ENCODE measurements around the gene GEMIN5.

DNA sequence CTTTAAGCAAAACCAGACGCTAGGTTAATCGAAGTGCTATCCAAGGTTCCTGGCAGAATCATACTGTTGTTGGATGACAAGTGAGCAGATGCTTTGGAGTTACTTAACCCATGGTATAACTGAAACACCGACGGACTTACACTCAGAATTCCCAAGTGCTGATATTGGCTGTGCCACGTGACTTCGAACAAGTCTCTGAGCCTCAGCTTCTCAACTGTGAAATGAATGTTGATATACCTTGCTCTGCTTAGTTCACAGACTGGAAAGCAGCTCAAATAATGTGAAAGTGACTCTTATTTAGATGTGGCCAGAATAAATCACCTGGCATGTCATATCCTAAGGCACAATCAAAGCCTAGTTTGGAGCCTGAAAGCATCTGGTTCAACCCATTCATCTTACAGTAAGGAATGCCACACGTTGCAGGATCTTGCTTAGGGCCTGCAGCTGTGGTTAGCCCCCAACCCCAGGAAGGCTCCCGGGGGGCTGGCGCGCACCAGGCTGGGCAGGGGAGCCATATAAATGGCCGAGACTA, 759 bp downstream of the GEMIN5 start:
- TF ChIP-seq, protein P1, sequence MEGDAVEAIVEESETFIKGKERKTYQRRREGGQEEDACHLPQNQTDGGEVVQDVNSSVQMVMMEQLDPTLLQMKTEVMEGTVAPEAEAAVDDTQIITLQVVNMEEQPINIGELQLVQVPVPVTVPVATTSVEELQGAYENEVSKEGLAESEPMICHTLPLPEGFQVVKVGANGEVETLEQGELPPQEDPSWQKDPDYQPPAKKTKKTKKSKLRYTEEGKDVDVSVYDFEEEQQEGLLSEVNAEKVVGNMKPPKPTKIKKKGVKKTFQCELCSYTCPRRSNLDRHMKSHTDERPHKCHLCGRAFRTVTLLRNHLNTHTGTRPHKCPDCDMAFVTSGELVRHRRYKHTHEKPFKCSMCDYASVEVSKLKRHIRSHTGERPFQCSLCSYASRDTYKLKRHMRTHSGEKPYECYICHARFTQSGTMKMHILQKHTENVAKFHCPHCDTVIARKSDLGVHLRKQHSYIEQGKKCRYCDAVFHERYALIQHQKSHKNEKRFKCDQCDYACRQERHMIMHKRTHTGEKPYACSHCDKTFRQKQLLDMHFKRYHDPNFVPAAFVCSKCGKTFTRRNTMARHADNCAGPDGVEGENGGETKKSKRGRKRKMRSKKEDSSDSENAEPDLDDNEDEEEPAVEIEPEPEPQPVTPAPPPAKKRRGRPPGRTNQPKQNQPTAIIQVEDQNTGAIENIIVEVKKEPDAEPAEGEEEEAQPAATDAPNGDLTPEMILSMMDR (conservative IDR thresholded peaks at IDR 0.05; ENCODE audit: low read depth, low read length) = no peak
- TF ChIP-seq EZH2 (IDR thresholded peaks at IDR 0.05; ENCODE audit: borderline replicate concordance, low read depth, low read length, poor library complexity, severe bottlenecking) = no peak
